Vagina (tissue), 2 donors: ENCODE measurements around the gene ASB10.

Source experiments
- POLR2A ChIP-seq, 2 donors: fragments of 450-650 bp; IDR thresholded peaks; one replicate each; pipeline ENCODE4 v1.6.1; 2017; ENCODE audit warnings: antibody characterized with exemption in 2 of 2, mild to moderate bottlenecking in 2 of 2, moderate library complexity in 2 of 2
- POLR2AphosphoS5 ChIP-seq, 2 donors: sonication (generic); formaldehyde crosslinking; IDR thresholded peaks; one replicate each; pipeline ENCODE4 v1.9.0; 2017; ENCODE audit warnings: antibody characterized with exemption in 2 of 2, mild to moderate bottlenecking in 2 of 2, low read depth in 1 of 2; ENCODE audit not compliant: insufficient read depth in 1 of 2
- TF ChIP-seq, protein P1 (sequence below), 3 experiments: fragments of 450-650 bp in 2 of 3; fragments of 200-600 bp in 1 of 3; sonication (generic) in 1 of 3; IDR thresholded peaks; one replicate each; pipeline ENCODE4 v1.5.1; 2017 to 2019; ENCODE audit warnings: antibody characterized with exemption in 3 of 3, mild to moderate bottlenecking in 2 of 3, moderate library complexity in 2 of 3

- TF ChIP-seq, protein P1, sequence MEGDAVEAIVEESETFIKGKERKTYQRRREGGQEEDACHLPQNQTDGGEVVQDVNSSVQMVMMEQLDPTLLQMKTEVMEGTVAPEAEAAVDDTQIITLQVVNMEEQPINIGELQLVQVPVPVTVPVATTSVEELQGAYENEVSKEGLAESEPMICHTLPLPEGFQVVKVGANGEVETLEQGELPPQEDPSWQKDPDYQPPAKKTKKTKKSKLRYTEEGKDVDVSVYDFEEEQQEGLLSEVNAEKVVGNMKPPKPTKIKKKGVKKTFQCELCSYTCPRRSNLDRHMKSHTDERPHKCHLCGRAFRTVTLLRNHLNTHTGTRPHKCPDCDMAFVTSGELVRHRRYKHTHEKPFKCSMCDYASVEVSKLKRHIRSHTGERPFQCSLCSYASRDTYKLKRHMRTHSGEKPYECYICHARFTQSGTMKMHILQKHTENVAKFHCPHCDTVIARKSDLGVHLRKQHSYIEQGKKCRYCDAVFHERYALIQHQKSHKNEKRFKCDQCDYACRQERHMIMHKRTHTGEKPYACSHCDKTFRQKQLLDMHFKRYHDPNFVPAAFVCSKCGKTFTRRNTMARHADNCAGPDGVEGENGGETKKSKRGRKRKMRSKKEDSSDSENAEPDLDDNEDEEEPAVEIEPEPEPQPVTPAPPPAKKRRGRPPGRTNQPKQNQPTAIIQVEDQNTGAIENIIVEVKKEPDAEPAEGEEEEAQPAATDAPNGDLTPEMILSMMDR (IDR thresholded peaks at IDR 0.05): no peak
- no peak for TF ChIP-seq POLR2AphosphoS5 (IDR thresholded peaks at IDR 0.05; ENCODE audit: insufficient read depth in 1 of 2, low read depth in 1 of 2)
- no peak for TF ChIP-seq POLR2A (IDR thresholded peaks at IDR 0.05)
These were observed 51.6 kb downstream of the ASB10 start for GRCh38 chr7:151135525-151135845.
